Lower leg skin (tissue), 3 donors: Measurements from ENCODE around the gene ERCC3.

ENCODE experiments used
- POLR2A ChIP-seq, 2 donors: fragments of 450-650 bp; IDR thresholded peaks; one replicate each; pipeline ENCODE4 v1.6.1; 2016 to 2017; ENCODE audit warnings: antibody characterized with exemption in 2 of 2, mild to moderate bottlenecking in 1 of 2, moderate library complexity in 1 of 2
- TF ChIP-seq, protein P1 (sequence below), 3 donors: fragments of 450-650 bp; IDR thresholded peaks; one replicate each; pipeline ENCODE4 v1.5.1; 2016; ENCODE audit warnings: antibody characterized with exemption in 3 of 3, mild to moderate bottlenecking in 3 of 3, moderate library complexity in 2 of 3

- TF ChIP-seq, protein P1, sequence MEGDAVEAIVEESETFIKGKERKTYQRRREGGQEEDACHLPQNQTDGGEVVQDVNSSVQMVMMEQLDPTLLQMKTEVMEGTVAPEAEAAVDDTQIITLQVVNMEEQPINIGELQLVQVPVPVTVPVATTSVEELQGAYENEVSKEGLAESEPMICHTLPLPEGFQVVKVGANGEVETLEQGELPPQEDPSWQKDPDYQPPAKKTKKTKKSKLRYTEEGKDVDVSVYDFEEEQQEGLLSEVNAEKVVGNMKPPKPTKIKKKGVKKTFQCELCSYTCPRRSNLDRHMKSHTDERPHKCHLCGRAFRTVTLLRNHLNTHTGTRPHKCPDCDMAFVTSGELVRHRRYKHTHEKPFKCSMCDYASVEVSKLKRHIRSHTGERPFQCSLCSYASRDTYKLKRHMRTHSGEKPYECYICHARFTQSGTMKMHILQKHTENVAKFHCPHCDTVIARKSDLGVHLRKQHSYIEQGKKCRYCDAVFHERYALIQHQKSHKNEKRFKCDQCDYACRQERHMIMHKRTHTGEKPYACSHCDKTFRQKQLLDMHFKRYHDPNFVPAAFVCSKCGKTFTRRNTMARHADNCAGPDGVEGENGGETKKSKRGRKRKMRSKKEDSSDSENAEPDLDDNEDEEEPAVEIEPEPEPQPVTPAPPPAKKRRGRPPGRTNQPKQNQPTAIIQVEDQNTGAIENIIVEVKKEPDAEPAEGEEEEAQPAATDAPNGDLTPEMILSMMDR (IDR thresholded peaks at IDR 0.05): no peak
- no peak for TF ChIP-seq POLR2A (IDR thresholded peaks at IDR 0.05)
Observed at GRCh38 chr2:127255721-127256120, 38.2 kb downstream of the ERCC3 start.
